ENCODE measurements around the gene BLTP2.
A peak's percentile ranks its signal among the peaks of the same experiment; 100 is the strongest.

BLTP2 gene

GRCh38 chr17:28598799-28599310, 46.1 kb downstream of the BLTP2 start, which contains the start of gene SPAG5:
TSS of gene SPAG5 (minus strand) at chr17:28599025. CDS start at chr17:28598946, 79 bp downstream.
- peak; percentile 96 for DNase-seq (ENCODE audit: low spot score)

GRCh38 chr17:28598389-28598788, 46.6 kb downstream of the BLTP2 start:
- DNase-seq (ENCODE audit: low spot score) = no peak

GRCh38 chr17:28597606-28598383, 47.2 kb downstream of the BLTP2 start:
- no peak for DNase-seq (ENCODE audit: low spot score)
